Jurkat, Clone E6-1 (cell line): Measurements from ENCODE around the gene NPFFR1.

Experiments used
- DNase-seq: peaks from one replicate; pipeline ENCODE4 v3.0.0-alpha.2; 2011; ENCODE audit warnings: low read depth, low spot score
- H3K4me3 ChIP-seq: 2 replicates; pipeline ENCODE4 v1.5.1; 2011; ENCODE audit warnings: mild to moderate bottlenecking, low read length, control low read depth, moderate library complexity

NPFFR1 gene

DNA sequence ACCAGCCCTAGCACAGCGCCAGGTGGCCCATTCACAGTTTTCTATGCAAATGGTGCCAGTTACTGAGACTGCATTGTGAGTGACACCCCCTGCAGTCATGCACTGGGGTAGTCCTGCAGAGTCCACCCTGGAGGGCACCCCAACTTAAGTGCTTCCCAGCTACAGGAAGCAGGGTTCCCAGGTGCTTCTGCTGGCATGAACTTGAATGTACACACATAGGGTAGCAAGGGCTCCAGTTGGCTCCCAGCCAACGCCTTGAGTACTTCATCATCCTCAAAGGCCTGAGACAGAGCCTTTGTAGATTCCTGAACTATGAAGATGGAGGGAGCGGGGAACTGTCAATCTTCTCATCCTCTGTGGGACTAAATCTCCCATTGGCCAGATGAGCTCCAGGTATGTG lies 11.5 kb upstream of the NPFFR1 start:
- no peak for DNase-seq
- no peak overlapping the region for H3K4me3 ChIP-seq

DNA sequence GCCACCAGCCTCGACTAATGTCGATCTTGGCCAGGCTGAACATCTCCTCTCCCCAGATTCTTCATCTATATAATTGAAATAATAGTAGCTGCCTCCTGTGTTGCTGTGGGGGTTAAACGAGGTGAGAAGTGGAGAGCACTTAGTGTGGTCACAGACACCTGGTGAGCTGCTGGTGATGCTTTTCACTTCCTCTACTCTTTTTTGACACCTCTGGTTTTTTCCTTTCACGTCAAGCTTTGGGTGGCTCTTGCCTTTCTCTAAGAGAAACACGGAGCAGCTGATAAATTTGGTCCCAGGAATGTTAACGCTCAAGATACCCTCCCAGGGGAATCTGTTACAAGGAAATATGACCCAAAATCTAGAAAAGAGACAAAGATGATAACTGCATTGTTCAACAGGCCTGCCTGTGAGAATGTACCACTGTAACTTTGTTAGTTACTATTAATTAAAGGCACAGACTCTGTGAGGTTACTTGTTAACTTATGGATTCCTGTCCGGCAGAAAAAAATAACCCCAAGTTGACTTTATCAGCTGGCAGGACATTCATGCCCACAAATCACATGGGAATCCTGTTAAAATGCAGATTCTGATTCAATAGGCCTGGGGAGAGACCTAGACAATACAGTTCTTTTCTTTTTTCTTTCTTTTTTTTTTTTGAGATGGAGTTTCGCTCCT lies 9.5 kb upstream of the NPFFR1 start:
- no peak overlapping the region for H3K4me3 ChIP-seq
- no peak for DNase-seq

DNA sequence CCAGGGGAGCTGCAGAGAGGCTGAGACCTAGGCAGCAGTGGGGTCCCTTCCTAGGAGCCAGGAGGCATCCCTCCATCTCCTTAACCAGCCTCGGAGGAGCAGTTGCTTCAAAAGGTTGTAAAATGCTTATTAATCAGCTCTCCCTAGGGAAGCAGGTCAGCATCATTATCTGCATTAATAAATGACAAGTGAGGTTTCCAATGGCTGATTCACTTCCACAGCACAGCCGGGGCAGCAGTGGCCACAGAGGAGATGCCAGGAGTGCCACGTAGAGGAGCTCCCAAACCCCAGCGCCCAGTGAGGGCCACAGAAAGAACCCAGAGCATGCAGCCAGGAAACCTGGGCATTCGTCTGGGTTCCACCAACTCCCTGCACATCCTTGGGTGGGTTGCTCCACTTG lies 8.2 kb upstream of the NPFFR1 start:
- no peak for DNase-seq

DNA sequence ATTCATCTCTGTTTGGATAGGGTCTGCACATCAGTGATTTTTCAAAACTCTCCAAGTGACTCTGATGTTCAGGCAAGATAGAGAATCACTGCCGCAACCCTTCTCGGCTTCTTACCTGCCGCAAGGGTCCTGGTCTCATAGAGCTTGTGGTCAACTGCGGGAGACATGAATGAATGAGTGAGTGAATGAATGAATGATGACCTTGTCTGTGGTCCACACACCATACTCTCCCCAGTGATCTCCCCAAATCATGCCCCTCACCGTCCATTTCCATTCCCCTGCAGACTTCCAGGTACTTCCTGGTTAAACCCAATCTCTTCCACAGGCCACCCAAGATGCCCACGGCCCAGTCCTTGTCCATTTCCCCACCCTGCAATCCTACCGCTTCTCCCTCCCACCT lies 5.9 kb upstream of the NPFFR1 start:
- H3K4me3 ChIP-seq = no peak overlapping the region
- DNase-seq = no peak

More for the DNA sequence above, 8.2 kb upstream of the NPFFR1 start:
- no peak overlapping the region for H3K4me3 ChIP-seq

DNA sequence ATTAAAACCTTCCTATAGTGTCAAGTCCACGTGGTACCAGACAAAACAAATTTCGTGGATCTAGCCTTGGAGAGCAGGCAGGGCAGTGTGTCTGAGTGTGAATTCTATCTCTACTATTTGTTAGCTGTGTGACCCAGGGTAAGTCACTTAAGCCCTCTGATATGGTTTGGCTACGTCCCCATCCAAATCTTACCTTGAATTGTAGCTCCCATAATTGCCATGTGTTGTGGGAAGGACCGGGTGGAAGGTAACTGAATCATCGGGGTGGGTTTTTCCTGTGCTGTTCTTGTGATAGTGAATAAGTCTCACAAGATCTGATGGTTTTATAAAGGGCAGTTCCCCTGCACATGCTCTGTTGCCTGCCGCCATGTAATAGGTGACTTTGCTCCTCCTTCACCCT lies 2.8 kb upstream of the NPFFR1 start:
- no peak for DNase-seq
- H3K4me3 ChIP-seq = no peak overlapping the region

DNA sequence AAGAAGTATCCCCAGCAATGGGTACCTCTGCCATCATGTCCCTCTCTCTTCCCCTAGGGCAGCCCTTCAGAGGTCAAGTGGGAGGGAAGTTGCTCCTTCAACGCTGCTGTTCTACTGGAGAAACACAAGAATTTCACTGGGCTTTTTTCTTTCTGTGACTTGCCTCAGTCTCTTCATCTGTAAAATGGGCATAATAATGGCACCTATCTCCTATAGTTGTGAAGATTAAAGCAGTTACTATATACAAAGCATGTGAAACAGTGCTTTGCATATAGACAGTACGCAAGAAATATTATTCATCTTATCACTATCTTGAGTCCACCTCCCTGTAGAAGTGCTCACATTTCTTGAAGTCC lies 1.6 kb upstream of the NPFFR1 start:
- no peak overlapping the region for H3K4me3 ChIP-seq
- DNase-seq = no peak

DNA sequence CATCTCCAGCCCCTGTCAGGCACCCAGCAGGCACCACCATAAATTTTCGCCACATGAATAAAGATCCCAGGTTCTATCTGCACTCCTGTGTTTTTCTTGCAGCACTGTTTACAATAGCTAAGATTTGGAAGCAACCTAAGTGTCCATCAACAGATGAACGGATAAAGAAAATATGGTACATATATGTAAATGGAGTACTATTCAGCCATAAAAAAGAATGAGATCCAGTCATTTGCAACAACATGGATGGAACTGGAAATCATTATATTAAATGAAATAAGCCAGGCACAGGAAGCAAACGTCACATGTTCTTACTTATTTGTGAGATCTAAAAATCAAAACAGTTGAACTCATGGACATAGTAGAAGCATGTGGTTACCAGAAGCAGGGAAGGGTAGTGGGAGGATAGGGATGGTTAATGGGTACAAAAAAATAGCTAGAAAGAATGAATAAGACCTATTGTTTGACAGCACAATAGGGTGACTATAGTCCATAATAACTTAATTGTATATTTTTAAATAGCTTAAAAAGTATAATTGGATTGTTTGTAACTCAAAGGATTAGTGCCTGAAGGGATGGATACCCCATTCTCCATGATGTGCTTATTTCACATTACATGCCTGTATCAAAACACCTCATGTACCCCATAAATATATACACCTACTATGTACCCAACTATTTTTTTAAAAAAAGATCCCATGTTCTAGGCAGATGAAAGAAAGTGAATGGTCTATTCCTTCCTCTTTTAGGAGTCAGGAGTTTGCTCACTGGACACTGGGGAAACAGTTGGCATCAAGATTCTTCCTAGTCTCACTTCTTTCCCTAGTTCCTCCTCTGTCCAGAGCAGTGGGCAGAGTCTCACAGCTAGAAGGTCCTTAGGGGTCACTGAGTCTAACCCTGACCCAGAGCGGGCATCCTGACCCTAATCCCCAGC lies 1.0 kb upstream of the NPFFR1 start:
- no peak for DNase-seq
- no peak overlapping the region for H3K4me3 ChIP-seq

DNA sequence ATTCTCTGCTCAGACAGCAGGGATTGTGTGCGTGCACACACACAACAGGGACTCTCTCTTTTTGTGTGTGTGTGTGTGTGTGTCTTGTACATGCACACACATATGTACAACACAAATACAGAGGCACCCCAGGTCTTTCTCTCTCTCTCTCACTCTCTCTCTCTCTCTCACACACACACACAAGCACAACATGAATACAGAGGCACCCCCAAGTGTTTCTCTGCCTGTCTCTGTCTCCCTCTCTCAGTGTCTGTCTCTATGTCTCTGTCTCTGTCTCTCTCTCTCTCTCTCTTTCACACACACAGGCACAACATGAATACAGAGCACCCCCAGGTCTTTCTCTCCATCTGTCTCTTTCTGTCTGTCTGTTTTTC lies 746 bp downstream of the NPFFR1 start:
- no peak for DNase-seq
- no peak overlapping the region for H3K4me3 ChIP-seq

DNA sequence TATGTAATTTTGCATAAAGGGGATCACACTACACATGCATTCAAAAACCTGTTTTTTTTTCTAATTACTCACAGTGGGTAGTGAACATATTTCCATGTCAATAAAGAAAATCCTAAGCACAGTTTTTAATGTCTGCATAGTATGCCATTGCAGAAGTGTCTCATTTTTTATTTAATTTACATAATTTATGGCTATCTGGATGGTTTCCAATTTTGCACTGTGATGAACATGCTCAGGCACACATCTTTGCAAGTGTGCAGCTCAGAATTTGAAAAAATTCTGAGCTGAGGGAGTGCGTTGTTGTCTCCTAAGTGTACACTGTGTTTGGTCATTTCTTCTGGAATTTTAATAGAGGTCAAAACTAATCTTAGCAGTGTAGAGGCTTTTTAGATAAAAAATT lies 2.2 kb downstream of the NPFFR1 start:
- no peak for DNase-seq
- H3K4me3 ChIP-seq = no peak overlapping the region

DNA sequence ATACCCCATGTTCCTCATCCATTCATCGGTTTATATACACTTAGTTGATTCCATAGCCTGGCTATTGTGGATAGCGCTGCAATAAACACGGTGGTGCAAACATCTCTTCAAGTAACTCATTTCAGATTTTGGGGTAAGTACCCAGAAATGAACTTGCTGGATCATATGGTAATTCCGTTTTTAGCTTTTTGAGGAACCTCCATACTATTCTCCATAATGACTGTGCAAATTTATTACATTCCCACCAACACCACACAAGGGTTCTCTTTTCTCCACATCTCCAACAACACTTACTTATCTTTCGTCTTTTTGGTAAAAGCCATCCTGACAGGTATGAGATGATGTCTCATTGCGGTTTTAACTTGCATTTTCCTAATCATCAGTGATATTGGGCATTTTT lies 3.7 kb downstream of the NPFFR1 start:
- no peak for DNase-seq
- H3K4me3 ChIP-seq = no peak overlapping the region

DNA sequence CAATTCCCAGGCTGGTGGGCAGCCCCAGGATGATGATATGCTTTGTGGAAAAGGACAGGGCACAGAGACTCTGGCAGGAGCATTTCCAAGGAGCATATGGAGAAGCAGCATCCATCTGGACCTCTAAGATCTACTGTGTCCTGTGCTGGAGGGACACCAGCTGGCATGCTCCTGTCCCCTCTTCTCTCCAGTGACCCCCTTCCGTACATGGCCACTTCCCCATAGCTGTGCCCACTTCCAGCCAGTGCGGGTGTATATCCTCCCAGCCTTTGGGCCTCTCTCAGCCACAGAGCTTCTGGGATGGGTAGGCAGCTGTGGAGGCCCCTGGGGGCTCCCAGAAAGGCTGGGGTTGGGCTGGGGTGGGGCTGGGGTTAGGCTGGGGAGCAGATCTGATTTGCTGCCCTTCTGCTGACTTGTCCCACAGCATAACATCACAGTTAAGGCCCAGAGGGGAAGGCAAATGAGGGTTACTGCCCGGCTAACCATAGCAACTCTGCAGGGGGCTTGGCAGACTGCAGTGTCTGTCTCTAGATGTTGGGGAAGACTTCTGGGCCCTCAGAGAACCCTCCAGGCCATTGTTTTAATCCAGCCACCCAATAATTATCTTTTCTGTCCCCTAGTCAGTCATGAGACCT lies 6.3 kb downstream of the NPFFR1 start:
- DNase-seq = no peak
- H3K4me3 ChIP-seq = no peak overlapping the region

DNA sequence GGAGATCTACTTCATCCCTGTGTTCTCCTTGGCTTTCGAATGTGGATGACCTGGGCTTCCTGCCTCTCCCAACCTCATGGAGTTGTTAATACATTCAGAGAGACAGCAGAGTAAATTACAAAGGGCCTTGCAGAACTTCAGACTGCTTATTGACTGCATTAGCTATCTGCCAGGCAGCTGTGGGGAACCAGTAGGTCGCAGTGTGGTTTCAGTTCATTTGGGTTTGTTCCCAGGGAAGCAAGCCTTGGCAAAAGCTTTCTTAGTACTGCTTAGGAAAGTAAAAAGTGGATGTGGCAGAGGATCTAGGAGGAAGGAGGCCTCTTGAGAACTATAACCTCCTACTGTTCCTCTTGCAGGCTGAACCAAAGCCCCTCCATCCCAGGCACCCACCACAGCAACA lies 9.2 kb downstream of the NPFFR1 start:
- H3K4me3 ChIP-seq = no peak overlapping the region
- DNase-seq = no peak

DNA sequence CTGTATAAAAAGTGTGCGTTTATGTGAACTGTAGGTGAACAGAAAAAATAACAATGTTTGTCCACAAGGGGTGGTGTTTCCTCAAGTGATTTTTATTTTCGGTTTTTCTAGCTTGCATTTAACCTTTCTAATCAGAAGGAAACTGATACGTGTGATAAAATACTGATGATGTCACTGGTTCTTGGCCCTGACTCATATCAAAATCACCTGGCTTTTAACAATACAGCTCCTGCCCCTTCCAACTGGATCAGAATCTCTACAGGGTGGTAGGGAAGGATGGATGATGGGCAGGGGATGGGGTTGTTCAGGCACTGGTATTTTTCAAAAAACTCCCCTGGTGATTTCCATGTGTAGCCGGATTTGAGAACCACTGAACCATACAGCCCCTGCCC lies 10.9 kb downstream of the NPFFR1 start:
- H3K4me3 ChIP-seq = peak overlapping the region; percentile 11
- peak; percentile 40 for DNase-seq

DNA sequence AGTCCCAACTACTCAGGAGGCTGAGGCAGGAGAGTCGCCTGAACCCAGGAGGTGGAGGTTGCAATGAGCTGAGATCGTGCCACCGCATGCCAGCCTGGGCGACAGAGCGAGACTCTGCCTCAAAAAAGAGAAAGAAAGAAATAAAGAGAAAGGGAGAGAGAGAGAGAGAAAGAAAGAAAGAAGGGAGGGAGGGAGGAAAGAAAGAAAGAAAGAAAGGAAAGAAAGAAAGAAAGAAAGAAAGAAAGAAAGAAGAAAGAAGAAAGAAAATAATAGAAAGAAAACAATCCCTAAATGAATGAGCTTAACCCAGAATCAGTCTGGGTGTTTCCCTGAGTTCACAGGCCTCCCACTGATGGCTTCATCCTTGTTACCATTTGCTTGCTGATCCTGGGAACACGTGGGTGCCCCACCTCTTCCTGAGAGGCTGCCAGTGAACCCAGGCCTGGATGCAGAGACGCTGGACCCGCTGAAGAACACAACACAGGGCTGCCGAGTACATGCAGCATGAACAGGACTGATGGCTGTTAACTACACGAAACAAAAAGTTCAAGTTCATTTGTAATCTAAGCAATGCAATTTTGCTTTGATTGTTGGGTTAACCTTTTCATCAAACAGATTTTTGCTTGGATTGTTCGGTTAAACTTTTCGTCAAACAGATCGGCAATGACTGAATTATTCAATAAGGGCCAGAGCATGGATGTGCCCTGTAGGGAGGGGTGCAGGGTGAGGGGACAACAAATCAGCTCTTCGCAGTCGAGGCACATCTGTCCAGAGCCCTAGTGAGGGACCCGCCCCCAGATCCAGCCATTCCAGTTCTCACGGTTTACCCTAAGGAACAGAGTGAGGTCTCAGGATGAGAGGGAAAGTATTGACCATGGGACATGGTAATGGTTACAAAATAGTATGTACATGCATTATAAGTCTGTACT lies 11.5 kb downstream of the NPFFR1 start:
- DNase-seq = no peak

DNA sequence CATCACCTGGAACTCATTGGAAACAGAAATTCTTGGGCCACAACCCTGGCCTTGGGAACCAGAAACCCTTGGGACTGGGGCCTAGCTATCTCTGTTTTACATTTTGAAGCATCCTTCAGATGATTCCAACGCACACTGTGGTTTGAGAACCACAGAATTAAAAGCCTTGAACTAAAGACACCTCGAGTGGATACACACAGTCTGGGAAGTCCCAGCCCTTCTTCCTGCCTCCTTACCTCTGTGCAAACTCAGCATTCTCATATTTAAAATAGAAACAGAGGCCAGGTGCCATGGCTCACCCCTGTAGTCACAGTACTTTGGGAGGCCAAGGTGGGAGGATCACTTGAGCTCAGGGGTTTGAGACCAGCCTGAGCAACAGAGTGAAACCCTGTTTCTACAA lies 12.9 kb downstream of the NPFFR1 start:
- H3K4me3 ChIP-seq = no peak overlapping the region
- no peak for DNase-seq

More for the DNA sequence above, 11.5 kb downstream of the NPFFR1 start:
- no peak overlapping the region for H3K4me3 ChIP-seq

DNA sequence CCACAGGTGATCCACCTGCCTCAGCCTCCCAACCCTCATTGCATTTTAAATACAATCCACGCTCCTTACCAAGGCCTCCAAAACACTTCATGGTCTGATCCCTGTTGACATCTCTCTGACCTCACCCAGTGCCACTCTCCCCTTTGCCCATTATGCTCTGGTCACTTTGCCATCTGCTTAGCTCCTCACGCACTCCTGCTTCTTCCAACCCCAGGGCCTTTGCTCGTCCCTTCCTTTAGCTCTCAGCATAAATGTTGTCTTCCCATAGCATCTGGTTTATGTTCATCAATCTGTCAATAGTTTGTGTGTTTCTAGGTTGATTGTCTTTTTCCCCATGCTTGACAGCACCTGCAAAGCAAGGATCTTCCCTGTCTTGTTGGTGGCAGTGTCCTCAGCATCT lies 14.1 kb downstream of the NPFFR1 start:
- H3K4me3 ChIP-seq = no peak overlapping the region
- DNase-seq = no peak

DNA sequence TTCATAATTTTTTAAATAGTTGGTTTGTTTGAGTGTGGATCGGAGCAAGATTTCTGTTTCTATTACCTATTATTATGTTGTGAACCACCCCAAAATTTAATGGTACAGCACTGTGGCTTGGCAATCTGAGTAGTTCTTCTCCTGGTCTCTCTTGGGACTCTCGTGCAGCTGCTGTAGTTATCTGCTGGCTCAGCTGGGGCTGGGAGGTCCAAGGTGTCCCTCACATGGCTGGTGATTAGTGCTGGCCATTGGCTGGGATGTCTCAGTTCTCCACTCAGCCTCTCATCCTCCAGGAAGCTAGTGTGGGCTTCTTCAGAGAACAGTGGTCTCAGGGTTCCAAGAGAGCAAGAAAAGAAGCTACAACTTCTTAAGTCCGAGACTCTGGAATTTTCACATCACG lies 15.4 kb downstream of the NPFFR1 start:
- DNase-seq = no peak
- no peak overlapping the region for H3K4me3 ChIP-seq

DNA sequence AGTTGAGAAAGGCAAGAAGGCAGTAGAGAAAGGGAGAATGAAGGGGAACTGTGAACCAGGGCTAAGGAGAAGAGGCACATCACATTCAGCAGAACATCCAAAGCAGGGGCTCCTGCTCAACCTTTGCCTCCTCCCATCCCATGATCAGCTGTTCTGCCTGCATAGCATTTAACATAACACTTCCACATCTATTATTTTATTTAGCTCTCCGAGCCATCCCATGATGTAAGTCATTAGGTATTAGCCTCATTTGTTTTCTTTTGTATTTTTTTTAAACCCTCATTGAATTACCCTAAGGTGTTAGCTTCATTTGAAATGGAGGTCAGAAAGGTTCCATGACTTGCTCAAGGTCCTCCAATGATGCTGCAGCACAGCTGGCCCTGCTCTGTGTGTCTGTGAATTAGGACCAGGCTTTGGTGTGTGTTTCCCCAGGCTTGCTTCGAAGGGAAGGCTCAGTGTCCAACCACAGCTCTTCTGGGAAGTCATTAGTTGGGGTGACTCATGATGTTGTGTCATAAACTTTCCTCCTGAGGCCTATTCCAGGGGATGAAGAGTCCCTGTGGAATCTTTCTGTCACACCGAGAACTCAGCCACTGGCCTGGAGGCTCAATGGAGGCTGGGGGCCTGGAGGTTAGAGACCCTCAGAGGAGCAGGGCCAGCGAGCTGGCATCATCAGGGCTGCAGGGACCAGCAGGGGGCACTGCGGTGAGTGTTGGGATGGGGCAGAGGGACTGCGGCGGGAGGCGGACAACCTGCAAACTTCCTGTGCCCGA lies 16.5 kb downstream of the NPFFR1 start:
- H3K4me3 ChIP-seq = no peak overlapping the region
- no peak for DNase-seq

DNA sequence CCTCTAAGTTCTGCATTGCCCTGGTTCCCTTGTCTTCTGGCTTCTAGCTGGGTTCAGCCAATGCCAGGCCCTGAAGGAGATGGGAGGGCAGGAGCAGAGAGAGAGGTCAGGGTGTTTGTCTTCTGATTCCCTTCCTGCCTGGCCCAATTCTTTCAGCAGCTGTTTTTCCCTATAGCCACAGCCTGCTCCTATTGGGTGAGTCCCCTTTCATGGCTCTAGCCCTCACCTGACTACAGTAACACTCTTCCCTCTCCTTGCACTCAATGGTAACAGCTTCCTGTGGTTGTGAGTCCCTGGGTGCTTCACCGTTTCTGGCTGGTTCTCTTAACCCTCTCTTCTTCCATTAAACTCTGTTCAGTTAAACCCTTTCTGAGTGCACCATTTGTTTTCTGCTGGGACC lies 17.1 kb downstream of the NPFFR1 start:
- DNase-seq = peak; percentile 32

More for the DNA sequence above, 17.1 kb downstream of the NPFFR1 start:
- no peak overlapping the region for H3K4me3 ChIP-seq
